ENCODE data around the gene ZNF337.
"Not testable (repeated sequence)": the region's sequence is repeated elsewhere in the genome, so short reads cannot be mapped to it uniquely, and the experiment has no call there.

GRCh38 chr20:25683826-25684225 is 12.8 kb downstream of the ZNF337 start:
- TF ChIP-seq CTCF (IDR thresholded peaks at IDR 0.05 in 2 of 3, conservative IDR thresholded peaks at IDR 0.05 in 1 of 3; ENCODE audit: control insufficient read depth in 2 of 3, extremely low read depth in 1 of 3, insufficient read depth in 1 of 3, low read depth in 3 of 3, low read length in 3 of 3); BHLHE40 (IDR thresholded peaks at IDR 0.05; ENCODE audit: borderline replicate concordance in 1 of 2, low read depth in 2 of 2, low read length in 1 of 2); FOS (IDR thresholded peaks at IDR 0.05; ENCODE audit: borderline replicate concordance, extremely low read depth, insufficient read length); POLR2A (IDR thresholded peaks at IDR 0.05; ENCODE audit: low read depth, low read length); CHD4 (IDR thresholded peaks at IDR 0.05); ZBTB33 (IDR thresholded peaks at IDR 0.05); NRF1 (conservative IDR thresholded peaks at IDR 0.05; ENCODE audit: low read depth, low read length); CREM (IDR thresholded peaks at IDR 0.05; ENCODE audit: low read depth); SIN3A (IDR thresholded peaks at IDR 0.05; ENCODE audit: low read depth, low read length); TBL1XR1 (IDR thresholded peaks at IDR 0.05; ENCODE audit: low read depth, low read length); EP300 (IDR thresholded peaks at IDR 0.05; ENCODE audit: borderline replicate concordance in 1 of 2, control insufficient read depth in 1 of 2, low read depth in 2 of 2, low read length in 2 of 2); POLR2AphosphoS5 (IDR thresholded peaks at IDR 0.05; ENCODE audit: low read length); YY1 (IDR thresholded peaks at IDR 0.05; ENCODE audit: low read depth, low read length): not testable (repeated sequence)
